ENCODE results near the gene PBX3.

The PBX3 gene

GRCh38 chr9:126000731-126001580 lies 253.8 kb downstream of the PBX3 start:
- Histone ChIP-seq H3K4me2 (ENCODE audit: low read length) (no peak overlapping the region), H3K9ac (no peak overlapping the region), H3K27ac (no peak overlapping the region), H3K36me3 (ENCODE audit: control insufficient read depth, insufficient read depth, low read length) (no peaks in the 10 kb centered on the region), H2AFZ (no peak overlapping the region), H3K4me3 (ENCODE audit: low read depth, low read length) (no peak overlapping the region), H3K27me3 (ENCODE audit: control insufficient read depth, insufficient read depth, low read length) (no peaks in the 10 kb centered on the region), H3K79me2 (no peaks in the 10 kb centered on the region), H3K9me3 (ENCODE audit: control insufficient read depth, low read length) (no peaks in the 10 kb centered on the region), H3K4me1 (no peaks in the 10 kb centered on the region)
- TF ChIP-seq, protein P1, sequence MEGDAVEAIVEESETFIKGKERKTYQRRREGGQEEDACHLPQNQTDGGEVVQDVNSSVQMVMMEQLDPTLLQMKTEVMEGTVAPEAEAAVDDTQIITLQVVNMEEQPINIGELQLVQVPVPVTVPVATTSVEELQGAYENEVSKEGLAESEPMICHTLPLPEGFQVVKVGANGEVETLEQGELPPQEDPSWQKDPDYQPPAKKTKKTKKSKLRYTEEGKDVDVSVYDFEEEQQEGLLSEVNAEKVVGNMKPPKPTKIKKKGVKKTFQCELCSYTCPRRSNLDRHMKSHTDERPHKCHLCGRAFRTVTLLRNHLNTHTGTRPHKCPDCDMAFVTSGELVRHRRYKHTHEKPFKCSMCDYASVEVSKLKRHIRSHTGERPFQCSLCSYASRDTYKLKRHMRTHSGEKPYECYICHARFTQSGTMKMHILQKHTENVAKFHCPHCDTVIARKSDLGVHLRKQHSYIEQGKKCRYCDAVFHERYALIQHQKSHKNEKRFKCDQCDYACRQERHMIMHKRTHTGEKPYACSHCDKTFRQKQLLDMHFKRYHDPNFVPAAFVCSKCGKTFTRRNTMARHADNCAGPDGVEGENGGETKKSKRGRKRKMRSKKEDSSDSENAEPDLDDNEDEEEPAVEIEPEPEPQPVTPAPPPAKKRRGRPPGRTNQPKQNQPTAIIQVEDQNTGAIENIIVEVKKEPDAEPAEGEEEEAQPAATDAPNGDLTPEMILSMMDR (IDR thresholded peaks at IDR 0.05), result no peak

DNA sequence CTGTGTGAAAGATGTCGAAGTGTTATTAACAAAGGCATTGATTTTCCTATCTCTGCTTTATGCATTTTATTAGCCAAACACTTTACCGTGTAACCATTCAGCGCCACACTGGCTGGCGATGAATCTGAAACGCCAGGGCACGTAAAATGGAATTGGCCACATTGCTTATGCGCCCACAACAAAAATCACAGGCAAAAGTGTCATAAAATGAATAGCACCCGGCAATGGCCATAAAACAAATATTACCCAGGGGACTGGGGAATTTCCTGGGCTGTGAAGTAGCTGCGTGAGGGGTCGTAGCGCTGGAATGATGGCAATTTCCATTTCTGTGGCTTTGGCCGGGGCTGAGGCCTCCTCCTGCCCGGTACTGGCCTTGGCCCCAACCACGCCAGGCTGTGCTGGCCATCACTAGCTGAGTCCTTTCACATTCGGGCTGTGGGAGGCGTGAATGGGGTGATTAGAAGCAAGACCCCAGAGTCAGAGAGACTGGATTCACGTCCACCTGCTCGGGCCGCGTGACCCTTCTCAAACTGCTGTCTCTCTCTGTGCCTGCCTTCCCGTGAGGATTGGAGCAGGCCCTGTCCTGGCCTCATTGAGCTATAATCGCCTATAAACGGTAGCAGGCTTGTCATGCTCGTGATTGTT lies 254.5 kb downstream of the PBX3 start:
- no peaks in the 10 kb centered on the region for H3K4me1 ChIP-seq
- no peak overlapping the region for H2AFZ ChIP-seq
- H3K4me3 ChIP-seq (ENCODE audit: low read depth, low read length), result no peak overlapping the region
- no peaks in the 10 kb centered on the region for H3K36me3 ChIP-seq (ENCODE audit: control insufficient read depth, insufficient read depth, low read length)
- no peak overlapping the region for H3K4me2 ChIP-seq (ENCODE audit: low read length)
- H3K9ac ChIP-seq, result no peak overlapping the region
- H3K9me3 ChIP-seq (ENCODE audit: control insufficient read depth, low read length), result no peaks in the 10 kb centered on the region
- no peak overlapping the region for H3K27ac ChIP-seq
- no peaks in the 10 kb centered on the region for H3K79me2 ChIP-seq
- TF ChIP-seq, protein P1 (IDR thresholded peaks at IDR 0.05), result no peak
- no peaks in the 10 kb centered on the region for H3K27me3 ChIP-seq (ENCODE audit: control insufficient read depth, insufficient read depth, low read length)

DNA sequence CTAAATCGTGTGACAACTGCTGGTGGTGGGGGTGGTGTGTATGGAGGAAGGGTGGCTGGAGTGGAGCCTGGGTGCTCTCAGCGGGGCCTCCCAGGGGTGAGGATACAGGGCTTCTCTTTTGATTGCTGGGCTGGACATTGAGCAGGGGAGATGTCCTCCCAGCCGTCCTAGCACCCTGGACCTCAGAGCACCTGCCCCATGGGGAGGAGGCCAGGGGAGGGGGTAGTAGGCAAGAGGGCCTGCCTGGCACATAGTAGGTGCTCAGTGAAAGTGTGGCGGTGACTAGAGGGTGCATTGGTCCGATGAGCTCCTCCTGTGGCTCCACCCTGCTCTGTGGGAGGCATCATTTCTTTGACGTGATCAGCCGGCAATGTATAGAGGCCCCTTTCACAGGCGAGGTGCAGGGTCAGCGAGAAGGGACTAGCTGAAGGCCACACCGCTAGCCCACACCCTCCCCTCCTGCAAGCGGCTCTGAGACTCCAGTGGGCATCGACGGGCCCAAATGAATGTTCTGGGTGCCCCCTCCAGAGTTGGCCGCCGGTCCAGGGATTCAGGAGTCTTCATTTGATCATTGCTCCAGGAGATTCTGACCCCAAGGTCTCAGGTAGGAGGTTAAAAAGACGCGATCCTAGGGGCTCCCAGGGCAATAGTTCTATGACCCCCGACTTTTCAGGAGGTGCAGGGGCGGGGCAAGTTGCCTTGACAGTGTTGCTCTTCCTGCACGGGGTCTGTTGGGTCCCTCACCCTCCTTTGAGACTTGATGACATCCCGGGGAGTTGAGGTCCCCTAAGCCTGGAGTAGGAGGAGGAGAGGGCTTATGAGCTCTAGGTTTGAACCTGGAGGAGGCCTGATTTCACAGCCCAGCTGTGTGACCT lies 255.5 kb downstream of the PBX3 start:
- Histone ChIP-seq H3K9ac (no peak overlapping the region), H3K9me3 (ENCODE audit: control insufficient read depth, low read length) (no peaks in the 10 kb centered on the region), H3K36me3 (ENCODE audit: control insufficient read depth, insufficient read depth, low read length) (no peaks in the 10 kb centered on the region), H3K27ac (no peak overlapping the region), H3K4me2 (ENCODE audit: low read length) (no peak overlapping the region), H2AFZ (no peak overlapping the region), H3K79me2 (no peaks in the 10 kb centered on the region), H3K4me3 (ENCODE audit: low read depth, low read length) (no peak overlapping the region), H3K4me1 (no peaks in the 10 kb centered on the region), H3K27me3 (ENCODE audit: control insufficient read depth, insufficient read depth, low read length) (no peaks in the 10 kb centered on the region)
- TF ChIP-seq, protein P1 (IDR thresholded peaks at IDR 0.05), result no peak

DNA sequence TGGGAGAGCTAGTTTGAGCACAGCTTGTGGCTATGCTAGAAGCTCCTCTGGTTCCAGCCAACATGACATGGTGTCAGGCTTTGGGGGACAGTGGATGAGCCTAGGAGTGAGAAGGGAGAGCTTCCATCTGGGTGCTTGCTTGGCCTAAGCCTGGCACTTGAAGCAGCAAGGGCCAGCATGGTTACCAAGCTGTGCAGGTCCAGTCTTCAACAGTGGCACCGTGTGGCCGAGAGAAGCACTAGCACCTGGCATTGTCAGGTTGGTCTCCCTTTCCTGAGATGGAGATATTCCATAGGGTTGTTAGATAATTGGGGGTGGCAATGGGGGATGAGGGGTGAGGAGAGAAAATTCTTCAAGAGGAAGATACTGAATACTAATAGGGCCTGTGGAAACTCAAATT lies 261.9 kb downstream of the PBX3 start:
- Histone ChIP-seq H3K9ac (no peak overlapping the region), H2AFZ (no peak overlapping the region), H3K4me2 (ENCODE audit: low read length) (no peak overlapping the region), H3K4me3 (ENCODE audit: low read depth, low read length) (no peak overlapping the region), H3K27ac (no peak overlapping the region), H3K36me3 (ENCODE audit: control insufficient read depth, insufficient read depth, low read length) (no peaks in the 10 kb centered on the region), H3K79me2 (no peaks in the 10 kb centered on the region), H3K27me3 (ENCODE audit: control insufficient read depth, insufficient read depth, low read length) (no peaks in the 10 kb centered on the region), H3K4me1 (no peaks in the 10 kb centered on the region), H3K9me3 (ENCODE audit: control insufficient read depth, low read length) (no peaks in the 10 kb centered on the region)
- TF ChIP-seq, protein P1 (IDR thresholded peaks at IDR 0.05), result no peak

Measured in parathyroid adenoma (tissue), 2 donors.